Thyroid gland (tissue), 4 donors: ENCODE measurements around the gene EVA1B.

ENCODE experiments used
- POLR2A ChIP-seq, 2 donors: fragments of 450-650 bp; IDR thresholded peaks; one replicate each; pipeline ENCODE4 v1.6.1; 2017; ENCODE audit warnings: antibody characterized with exemption in 2 of 2, mild to moderate bottlenecking in 2 of 2, moderate library complexity in 1 of 2
- TF ChIP-seq, protein P1 (sequence below), 6 experiments: fragments of 200-600 bp in 3 of 6; fragments of 450-650 bp in 3 of 6; sonication (generic) in 3 of 6; IDR thresholded peaks; one replicate each; pipeline ENCODE4 v1.5.1; 2016 to 2019; ENCODE audit warnings: antibody characterized with exemption in 6 of 6, mild to moderate bottlenecking in 2 of 6, inconsistent platforms in 1 of 6, moderate library complexity in 1 of 6

DNA sequence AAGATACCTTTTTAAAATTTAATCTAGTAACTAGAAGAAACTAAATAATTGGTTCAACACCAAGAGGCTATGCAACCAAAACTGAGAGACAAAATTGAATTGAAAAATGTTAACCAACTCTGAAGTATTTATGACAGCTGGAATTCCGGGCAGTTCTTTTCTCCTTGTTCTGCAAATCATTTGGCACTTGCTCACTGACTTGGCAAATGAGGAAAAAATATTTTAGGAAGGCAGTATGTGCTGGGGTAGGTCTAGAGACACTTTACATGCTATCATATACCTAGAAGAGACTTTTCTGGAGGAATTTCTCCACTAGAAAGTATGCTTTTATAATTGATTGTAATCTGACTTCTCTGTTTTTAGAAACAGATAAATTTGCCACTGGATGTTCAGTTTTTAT is 39.4 kb downstream of the EVA1B start:
- TF ChIP-seq, protein P1, sequence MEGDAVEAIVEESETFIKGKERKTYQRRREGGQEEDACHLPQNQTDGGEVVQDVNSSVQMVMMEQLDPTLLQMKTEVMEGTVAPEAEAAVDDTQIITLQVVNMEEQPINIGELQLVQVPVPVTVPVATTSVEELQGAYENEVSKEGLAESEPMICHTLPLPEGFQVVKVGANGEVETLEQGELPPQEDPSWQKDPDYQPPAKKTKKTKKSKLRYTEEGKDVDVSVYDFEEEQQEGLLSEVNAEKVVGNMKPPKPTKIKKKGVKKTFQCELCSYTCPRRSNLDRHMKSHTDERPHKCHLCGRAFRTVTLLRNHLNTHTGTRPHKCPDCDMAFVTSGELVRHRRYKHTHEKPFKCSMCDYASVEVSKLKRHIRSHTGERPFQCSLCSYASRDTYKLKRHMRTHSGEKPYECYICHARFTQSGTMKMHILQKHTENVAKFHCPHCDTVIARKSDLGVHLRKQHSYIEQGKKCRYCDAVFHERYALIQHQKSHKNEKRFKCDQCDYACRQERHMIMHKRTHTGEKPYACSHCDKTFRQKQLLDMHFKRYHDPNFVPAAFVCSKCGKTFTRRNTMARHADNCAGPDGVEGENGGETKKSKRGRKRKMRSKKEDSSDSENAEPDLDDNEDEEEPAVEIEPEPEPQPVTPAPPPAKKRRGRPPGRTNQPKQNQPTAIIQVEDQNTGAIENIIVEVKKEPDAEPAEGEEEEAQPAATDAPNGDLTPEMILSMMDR (IDR thresholded peaks at IDR 0.05) = no peak
- no peak for TF ChIP-seq POLR2A (IDR thresholded peaks at IDR 0.05)
